NCI-H82 treated with DMSO at 0.1 percent for 48 hours (cell line): ENCODE measurements around the gene MICALL1.

ENCODE experiments used
- DNase-seq: peaks from one replicate; lab custom pipeline; 2025; ENCODE audit not compliant: unreplicated experiment; lab: John Stamatoyannopoulos, UW

MICALL1 gene, protein sequence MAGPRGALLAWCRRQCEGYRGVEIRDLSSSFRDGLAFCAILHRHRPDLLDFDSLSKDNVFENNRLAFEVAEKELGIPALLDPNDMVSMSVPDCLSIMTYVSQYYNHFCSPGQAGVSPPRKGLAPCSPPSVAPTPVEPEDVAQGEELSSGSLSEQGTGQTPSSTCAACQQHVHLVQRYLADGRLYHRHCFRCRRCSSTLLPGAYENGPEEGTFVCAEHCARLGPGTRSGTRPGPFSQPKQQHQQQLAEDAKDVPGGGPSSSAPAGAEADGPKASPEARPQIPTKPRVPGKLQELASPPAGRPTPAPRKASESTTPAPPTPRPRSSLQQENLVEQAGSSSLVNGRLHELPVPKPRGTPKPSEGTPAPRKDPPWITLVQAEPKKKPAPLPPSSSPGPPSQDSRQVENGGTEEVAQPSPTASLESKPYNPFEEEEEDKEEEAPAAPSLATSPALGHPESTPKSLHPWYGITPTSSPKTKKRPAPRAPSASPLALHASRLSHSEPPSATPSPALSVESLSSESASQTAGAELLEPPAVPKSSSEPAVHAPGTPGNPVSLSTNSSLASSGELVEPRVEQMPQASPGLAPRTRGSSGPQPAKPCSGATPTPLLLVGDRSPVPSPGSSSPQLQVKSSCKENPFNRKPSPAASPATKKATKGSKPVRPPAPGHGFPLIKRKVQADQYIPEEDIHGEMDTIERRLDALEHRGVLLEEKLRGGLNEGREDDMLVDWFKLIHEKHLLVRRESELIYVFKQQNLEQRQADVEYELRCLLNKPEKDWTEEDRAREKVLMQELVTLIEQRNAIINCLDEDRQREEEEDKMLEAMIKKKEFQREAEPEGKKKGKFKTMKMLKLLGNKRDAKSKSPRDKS

DNA sequence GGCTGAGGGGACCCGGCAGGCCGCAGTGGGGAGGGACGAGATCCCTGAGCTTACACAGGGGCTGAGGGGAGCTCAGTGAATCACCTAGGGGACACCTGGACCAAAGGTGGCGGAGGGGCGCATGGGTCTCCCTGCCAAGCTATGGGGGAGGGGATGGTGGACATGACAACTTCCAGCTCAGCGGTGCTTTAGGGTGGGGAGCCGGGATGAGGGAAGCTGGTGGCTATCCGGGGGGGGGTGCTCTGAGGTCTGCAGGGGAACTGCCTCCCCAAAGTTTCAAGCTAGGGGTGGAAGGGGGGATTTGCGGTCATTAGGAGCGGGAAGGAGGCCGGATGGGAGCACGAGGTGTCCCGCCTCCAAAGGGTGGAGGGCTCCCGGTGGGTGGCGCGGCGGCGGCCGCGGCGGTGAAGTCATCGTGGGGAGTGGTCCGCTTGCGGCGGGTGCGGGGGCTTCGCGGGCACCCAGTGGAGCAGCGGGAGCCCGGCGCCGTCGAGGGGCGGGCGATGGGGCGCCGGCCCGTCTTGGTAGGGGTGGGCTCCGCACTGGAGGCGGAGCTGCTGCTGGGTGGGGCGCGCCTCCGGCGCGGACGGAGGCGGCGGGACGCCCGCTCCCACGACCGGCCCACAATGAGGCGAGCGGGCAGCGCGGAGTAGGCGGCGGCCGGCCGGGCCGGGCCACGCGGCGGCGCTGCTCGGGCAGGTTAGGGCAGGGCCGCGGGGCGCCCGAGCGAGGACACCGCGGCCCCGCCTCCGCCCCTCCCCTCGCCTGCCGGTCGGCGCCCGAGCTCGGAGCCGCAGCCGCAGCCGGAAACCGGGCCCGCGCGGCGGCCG is at the start of gene MICALL1:
TSS of gene MICALL1 (plus strand) at position 764 of the 830 bp plus-strand sequence. CDS start 126 bp downstream, outside the sequence.
- peak; percentile 12 for DNase-seq

DNA sequence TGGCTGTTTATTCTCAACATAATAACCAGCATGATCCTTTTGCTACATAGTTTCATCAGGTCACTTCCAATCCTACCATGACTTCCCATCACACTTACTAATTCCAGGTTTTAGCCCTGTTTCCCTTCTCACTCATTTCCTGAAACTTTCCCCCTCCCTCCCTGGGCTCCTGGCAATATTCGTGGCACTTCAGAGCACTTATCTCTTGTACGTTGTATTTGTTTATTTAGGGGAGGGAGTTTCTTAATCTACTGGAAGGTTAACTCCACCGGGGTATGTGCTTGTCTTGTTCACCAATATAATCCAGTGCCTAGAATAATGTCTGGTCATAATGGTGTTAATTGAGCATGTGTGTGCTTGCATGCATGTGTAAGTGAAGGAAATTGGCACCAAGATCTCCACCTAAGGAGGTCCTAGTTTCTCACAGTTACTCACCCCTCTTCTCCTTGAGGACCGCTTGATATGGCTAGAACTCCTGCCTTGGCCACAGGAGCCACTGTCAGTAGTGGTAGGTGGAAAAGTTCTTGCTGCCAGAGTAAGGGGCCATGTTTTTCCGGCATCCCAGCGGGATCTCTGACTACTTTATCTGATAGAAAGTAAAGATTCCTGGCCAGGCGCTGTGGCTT is 45.2 kb upstream of the MICALL1 start:
- DNase-seq, result no peak

DNA sequence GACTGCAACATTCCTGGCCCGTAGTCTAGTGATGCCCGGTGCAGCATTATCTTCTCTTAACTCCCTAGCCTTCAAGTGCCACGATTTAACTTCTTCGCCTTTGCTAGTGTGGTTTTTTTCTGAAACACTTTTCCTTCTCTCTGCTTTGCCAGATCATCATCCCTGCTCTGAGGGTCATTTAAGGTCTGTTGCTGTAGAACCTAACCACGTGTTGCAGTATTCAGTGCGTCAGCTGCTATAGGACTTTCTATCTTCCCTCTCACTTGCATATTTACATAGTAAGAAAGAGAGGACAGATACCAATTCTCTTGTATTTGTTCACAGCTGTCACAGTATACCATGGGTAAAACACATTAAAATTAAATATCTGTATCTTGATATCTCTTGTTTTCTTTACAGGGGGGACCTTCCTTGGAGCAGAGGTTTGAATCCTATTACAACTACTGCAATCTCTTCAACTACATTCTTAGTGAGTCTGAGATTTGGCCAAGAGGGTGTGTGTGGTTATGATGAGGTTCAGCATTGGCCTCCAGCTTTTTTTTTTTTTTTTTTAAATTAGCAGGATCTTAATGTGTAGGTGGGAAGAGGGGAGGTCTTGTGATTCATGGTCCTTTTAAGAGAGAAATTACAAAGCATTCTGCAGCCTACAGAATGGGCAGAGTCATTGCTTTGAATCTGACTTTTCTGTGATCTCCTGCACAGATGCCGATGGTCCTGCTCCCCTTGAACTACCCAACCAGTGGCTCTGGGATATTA is 43.3 kb upstream of the MICALL1 start:
- DNase-seq, result no peak

DNA sequence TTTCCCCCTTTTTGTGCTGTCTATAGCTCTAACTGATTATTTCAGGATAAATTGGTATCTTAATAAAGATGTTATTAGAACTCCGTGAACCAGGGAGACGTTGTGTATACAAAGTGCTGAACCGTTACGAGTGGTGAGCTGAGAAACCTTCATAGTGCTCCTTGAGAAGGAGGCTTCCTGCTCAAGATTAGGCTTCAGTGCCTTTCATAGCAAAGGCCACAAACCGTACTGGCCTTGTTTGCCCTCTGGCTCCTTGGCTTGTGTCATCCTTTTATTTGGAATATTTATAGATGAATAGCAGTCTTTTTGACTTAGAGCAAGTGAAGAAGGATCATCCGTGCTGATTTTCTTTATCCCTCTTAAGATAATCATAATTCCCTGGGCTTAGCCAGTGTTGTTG is 40.6 kb upstream of the MICALL1 start:
- peak; percentile 46 for DNase-seq

DNA sequence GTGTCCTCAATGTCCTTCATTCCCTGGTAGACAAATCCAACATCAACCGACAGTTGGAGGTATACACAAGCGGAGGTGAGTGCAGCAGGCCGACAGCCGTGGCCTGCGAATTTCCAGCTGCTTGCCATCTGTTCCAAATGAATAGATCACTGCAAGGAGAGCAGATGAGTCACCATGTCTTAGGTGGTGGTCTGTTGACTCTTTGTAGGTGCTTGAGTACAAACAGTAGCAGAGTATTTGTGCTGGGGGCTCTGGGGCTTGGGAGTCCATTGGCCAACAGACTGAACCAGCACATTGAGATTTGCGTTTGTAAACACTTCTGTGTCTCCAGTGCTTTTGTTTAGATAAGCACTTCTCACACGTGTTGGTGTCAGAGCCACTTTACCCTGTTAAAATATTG is 35.8 kb upstream of the MICALL1 start:
- DNase-seq, result no peak

DNA sequence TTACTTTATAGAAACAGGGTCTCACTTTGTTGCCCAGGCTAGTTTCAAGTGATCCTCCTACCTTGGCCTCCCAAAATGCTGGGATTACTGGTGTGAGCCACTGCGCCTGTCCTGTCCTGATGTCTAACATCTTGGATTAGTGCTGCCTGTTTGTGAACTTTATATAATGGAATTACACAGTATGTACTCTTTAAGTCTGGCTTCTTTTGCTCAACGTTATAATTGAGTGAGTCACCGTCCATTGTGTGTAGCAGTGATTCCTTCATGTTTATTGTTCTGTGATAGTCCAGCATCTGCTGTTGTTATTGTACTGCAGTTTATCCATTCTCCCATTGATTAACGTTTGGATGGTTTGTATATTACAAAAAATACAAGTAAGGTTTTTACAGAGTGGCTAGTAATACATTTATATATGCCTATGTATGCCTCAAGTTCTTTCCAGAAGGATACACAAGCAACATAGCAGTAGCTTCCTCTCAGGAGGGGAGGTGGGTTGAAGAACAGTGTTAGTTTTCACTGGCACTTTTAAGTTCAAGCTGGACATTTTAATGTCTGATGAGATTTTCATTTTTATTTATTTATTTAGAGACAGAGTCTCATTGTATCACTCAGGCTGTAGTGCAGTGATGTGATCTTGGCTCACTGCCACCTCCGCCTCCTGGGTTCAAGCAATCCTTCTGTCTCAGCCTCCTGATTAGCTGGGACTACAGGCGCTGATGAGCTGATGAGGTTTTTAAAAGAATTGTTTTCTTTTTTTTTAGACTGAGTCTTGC is 25.2 kb upstream of the MICALL1 start:
- no peak for DNase-seq

DNA sequence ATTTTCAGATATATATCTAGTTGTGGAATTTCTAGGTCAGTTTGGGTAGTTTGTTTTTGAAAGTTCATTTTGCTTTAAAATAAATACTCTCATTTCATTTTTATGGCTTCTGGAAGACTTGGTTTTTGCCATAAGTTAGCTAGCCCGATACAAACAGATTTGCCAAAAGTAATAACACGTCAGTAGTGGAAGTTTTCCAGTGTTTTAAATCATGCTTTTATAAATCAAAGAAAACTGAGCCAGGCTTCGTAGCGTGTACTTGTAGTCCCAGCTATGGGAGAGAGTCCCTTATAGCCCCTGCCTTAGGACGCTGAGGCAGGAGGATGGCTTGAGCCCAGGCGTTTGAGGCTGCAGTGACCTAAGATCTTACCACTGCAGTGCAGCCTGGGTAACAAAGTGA is 21.7 kb upstream of the MICALL1 start:
- no peak for DNase-seq

DNA sequence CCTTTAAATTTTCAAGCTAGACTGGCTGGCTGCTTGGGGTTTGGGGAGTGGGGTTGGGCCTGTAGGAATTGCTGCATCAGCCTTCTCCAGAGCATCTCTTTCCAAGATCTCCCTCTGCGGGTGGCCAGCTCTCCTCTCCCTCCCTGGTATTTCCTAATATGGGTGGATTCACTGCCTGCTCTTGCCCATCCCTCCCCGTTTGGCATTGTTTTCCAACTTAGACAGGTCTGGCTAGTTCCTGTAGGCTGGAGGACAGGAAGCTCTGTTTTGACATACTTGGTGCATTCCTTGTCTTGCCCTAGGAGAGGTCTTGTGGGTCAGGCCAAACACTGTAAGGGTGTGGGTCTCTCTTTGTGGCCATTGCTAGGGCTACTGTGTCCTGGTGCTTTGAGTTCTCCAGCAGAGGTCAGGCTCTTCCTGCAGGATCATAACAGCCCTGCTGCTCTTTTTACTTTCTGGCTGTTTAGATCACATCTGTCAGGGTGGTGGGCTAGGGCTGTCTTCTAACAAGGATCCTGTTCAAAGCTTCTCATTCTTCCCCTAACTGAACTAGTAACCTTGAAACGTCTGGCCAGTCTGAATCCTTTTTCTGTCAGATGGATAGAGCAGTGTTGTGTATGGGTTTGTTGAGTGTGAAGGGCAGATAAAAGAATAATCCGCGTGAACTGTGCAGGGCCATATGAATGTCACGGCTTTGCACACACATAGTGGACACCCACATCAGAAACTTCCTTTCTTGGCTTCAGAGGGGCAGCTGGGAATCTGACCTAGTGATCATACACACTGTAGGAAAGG is 18.3 kb upstream of the MICALL1 start:
- no peak for DNase-seq

DNA sequence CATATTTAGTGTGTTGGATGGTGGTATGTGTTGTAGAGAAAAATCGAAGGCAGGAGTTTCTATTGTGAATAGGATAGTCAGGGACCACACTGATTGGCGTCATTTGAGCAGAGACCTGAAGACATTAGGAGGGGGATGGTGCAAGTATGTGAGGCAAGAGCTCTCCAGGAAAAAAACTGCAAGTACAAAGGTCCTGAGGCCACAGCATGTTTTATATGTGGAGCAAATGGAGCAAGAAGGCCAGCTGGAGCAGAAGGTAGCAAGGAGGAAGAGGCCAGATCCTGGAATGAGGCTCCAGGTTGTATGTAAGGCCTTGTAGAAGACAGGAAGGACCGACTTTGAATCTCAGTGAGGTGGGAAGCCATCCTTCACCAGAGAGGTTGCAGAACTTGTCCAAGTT is 14.2 kb upstream of the MICALL1 start:
- no peak for DNase-seq

DNA sequence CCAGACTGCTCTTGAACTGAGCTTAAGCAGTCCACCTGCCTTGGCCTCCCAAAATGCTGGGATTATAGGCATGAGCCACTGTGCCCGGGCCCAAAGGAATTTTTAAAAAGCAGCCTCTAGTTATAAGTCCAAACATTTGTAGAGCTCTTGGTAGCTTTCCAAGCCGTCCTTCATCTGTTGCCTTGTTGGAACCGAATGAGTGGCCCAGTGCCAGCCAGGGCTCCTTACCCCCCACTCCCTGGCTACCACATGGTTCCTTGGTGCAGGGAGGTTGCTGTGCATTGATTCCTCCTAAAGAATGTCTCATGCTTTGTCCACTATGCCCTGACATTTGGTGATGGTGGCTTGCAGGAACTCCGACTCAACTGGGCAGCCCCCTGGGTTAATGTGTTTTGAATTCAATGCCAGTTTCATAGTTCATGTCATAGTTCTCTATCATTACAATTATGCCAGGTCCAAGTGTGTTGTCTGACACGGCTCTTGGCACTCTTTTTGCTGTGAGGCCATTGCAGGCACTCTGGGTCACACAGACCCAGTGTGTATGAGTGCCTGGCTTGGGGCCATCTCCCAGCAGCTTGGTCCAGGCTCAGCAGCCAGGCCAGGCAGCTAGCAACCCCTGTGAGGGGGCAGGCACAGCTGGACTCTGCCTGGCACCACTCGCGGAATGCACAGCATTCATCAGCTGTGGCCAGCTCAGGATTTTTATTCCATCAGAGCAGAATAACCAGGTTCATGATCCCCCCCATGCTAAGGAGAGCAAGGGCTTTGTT is 13.3 kb upstream of the MICALL1 start:
- no peak for DNase-seq

DNA sequence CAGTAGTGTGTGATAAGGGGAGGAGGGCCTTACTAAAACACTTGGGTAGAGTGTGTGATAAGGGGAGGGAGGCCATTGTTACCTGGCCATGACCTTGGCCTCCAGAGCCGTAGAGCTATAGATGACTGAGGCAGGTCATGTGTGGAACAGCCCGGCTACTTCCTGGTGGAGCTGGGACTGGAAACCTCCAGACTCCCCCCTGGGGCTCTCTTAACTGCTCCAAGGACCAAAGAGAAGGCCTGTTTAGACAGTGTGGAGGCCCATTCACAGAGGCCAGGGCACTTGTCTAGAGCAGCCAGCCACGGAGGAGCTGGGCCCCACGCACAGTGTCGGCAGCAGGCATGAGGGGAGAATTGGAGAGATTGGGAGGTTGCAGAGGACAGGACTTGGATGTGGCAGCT is 12.5 kb upstream of the MICALL1 start:
- no peak for DNase-seq

DNA sequence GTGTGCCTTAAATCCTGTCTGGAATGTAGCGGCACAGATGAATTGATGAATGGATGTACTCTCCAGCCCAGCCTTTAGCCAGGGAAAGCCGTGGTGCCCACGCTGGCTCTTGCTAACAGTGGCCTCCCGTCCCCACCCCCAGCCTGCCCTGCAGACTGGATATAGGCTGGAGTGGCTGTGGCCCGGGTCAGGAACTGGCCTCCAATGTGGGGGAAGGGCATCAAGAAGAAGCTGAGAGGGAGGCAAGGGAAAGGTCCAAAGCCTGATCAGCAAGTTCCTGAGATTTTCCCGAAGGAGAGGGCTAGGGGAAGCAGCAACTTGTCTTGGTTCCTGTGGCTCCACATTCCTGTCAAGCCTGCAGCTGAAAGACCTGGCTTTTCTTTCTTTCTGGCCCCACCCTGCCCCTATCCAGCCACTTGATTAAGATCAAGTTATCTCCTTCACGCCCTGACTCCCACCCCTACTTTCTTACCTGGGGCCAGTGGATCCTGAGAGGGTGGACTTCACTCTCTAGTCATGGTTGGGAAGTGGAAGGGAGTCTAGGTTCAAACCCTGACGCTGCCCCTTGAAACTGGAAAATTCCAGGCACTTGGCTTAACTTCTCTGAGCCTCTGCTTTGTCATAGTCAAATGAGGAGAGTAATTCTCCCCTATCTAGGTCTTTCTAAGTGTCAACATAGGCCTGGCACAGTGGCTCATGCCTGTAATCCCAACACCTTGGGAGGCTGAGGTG is 11.0 kb upstream of the MICALL1 start:
- no peak for DNase-seq

DNA sequence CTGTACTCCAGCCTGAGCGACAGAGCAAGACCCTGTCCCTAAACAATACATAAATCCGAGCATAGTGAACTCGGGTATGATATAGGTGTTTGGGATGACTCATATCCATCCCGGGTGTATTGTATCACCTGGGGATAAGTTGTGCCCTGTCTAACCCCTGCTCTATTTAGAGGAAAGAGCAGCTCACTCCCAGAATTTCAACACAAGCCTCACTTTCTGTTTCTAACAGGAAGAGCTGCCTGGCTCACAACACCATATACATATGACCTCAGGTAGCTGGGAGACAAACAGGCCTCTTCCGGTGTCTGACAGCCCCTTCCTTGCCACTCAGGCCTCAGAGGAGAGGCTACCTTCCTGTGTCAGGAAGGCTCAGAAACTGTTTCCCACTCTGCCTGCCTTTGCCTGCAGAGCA is 9.9 kb upstream of the MICALL1 start:
- no peak for DNase-seq

DNA sequence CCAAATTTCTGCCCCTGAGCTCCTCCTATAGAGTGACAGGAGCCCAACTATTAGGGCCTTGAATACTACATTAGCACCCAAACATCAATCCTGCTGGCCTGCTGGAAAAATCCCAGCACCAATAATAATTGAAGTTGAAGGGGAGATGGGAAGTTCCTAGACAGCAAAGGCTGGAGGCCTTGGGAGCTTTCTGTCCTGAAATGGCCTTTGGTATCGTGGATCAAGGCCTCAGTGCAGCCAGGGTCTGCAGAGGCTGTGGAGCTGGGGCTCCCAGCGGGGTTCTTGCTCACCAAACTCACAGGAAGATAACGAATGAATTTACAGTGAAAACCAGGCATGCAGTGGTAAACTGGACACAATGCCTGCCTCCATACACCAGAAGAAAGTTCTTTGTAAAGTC is 9.2 kb upstream of the MICALL1 start:
- no peak for DNase-seq

DNA sequence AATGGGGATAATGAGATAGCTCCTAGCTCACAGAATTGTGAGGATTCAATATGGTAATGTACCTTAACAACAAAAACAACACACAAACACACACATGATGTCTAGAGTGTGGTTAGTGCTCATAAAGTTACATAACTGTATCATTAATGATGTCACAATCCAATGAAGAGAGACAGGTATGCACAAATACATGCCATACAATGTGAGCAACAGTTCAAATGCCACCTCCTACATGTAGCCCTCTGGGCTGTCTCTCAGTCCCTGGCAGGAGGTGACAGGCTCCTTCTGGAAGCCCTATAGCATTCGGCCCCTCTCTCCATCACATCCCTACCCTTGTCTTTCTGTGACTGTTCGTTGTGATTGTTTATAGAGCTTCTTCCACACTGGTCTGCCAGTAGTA is 8.3 kb upstream of the MICALL1 start:
- DNase-seq, result no peak

DNA sequence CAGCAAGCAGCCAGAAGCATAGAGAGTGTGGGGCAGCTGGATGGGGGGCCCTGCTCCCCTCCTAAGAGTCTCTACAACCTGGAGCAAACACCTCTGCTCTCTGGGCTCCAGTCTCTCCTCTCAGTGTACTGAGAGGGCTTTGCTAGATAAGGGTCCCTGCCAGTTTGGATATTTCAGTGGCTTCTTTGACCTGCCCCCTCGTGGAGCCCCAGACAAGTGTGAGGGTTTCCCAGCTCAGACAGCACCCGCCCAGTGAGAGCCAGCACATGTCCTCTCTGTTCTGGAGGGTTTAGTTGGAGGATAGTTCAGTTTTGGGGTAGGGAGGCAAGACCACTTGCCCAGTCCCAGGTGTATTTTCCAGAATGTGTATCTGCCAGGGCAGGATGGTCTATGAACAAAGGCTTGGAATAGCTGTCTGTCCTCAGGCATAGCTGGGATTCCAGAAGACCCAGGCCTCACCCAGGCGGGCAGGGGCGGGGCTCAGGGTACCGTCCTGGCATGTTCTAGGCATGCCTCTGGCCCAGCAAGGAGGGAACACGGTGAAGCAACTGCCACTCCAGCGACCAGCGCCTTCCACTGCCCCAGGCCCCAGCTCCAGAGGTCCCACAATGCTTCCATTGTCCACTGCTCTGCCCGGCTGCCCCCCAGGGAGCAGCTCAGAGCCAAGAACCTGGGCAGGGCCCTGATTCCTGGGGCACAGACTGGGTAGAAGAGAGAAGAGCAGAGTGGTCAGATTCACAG is 7.5 kb upstream of the MICALL1 start:
- DNase-seq, result no peak
